Activated T-helper 1 cell treated with Interleukin-2 at 50 U/mL for 16 hours (primary cell): ENCODE measurements around the gene CERS3.

Experiments used
- DNase-seq: peaks from one replicate; pipeline ENCODE4 v3.0.0-alpha.2; 2020; ENCODE audit warnings: low read depth

CERS3 gene

DNA sequence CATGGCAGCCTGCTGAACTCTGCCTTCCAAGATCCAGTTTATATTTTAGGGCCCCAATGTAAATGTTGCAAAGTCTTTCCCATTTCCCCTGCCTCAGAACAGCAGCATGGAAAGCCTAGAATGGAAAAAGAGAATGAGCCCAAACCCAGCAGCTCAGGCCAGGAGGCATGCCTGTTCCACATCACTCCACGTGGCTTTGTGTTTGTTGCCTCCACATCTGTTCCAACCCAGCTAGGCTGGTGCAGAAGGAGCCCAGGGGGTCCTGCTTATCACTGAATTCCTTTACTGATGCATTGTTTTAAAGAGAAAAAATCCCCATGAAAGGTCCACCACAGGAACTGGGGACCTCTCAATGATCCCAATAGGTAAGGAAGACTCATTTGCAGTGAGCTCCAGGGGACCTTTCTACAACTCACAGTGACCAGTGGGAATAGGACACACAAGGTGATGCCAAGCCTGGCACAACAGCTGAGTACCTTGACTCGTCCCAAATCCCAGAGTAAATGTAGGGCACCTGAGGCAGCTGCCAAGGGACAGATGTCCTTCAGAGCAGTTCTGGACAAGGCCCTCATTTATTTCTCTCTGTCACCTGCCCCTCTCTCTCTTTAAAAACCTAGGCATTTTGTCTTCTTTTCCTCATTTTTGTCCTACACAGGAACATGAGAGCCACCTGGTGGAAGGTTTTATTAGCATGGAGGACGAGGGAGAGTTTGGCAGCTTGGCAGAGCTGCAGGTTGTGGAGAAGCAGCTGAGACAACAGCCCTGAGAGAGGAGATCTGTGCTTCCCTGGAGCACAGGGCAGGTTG, 145.2 kb downstream of the CERS3 start:
- no peak for DNase-seq

DNA sequence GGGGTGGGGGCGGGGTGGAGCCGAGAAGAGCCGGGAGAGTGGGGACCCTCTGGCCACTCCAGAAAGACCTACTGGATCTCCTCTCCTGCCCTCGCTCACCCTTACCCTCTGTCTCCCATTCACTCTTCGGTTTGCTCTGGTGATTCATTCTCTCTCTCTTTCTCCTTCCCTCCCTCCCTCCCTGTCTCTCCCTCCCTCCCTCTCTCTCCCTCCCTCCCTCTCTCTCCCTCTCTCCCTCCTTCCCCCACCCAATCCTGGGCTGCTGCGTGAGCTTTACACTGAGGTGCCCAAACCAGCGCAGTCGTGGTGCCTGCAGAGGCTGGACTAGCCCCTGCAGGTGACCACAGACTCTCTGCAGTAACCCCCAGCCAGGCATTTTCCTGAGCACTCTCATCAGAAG, 154.8 kb downstream of the CERS3 start:
- no peak for DNase-seq

- DNase-seq, result no peak
Observed at GRCh38 chr15:100373120-100373896, 155.4 kb downstream of the CERS3 start.

- DNase-seq, result no peak
Observed at GRCh38 chr15:100372739-100373119, 156.0 kb downstream of the CERS3 start.

- DNase-seq, result no peak
Observed at GRCh38 chr15:100355342-100355741, 173.4 kb downstream of the CERS3 start.

DNA sequence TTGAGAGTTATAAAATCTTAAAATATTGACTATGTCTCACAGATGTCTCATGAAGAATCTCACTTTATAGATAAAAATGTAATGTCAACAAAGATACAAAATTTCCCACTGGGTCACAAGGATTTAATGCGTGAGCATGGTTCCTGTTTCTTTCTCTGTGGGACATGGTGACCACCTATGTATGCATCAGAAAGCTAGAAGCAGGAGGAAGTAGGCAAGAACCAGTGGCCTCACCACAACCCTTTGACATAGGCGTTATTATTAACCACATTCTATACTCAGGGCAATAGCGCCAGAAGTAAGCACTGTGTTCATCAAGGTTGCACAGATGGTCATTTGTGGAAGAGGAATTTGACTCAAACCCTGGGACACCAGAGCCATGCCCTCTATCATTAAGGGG, 175.3 kb downstream of the CERS3 start:
- no peak for DNase-seq

DNA sequence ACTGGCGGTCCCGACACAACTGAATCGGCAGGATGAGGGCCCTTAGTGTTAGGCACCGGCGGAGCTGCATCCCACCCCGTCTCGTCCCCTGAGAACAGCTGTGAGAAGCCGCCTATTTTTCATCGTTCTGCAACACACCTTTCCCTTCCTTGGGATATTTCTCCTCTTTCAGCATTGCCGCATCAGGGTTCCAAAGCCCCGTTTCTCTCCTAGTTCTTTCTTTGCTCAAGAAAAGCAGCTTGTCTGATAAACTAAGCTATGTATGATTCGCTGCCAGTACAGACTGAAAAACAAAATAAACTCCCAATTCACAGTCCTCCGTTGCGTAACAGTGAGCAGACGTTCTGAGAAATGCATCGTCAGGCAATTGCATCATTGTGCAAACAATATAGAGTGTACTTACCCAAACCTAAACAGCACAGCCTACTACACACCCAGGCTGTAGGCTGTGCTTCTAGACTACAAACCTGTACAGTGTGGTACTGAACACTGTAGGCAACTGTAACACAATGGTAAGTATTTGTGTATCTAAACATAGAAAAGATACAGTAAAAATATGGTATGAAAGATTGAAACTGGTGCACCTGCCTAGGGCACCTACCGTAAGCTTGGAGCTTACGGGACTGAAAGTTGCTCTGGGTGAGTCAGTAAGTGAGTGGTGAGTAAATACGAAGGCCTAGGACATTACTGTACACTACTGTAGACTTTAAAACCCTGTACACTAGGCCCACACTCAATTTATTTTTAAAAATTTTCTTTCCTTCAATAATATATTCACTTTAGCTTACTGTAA, 178.1 kb downstream of the CERS3 start:
- DNase-seq, result no peak
